WERI-Rb-1 (cell line): Measurements from ENCODE around the gene PURA.
A peak's percentile ranks its signal among the peaks of the same experiment; 100 is the strongest.

Experiments
- DNase-seq: peaks from one replicate; pipeline ENCODE4 v3.0.0-alpha.2; 2020
- H3K27ac ChIP-seq: fragments of 250-450 bp; sonication (Bioruptor Pico); 2 replicates; pipeline ENCODE4 v1.5.1; 2020; ENCODE audit warnings: mild to moderate bottlenecking, moderate library complexity
- H3K27me3 ChIP-seq: fragments of 250-450 bp; sonication (Bioruptor Pico); 2 replicates; pipeline ENCODE4 v1.5.1; 2021; ENCODE audit warnings: mild to moderate bottlenecking, low read depth, moderate library complexity; ENCODE audit not compliant: insufficient read depth, severe bottlenecking
- H3K36me3 ChIP-seq: fragments of 250-450 bp; sonication (Bioruptor Pico); 2 replicates; pipeline ENCODE4 v1.5.1; 2020; ENCODE audit warnings: mild to moderate bottlenecking, moderate library complexity
- H3K4me3 ChIP-seq: 2 replicates; pipeline ENCODE4 v1.5.1; 2011; ENCODE audit warnings: low read depth, mild to moderate bottlenecking, control low read depth, low read length
- H3K9me3 ChIP-seq: fragments of 250-450 bp; sonication (Bioruptor Pico); 2 replicates; pipeline ENCODE4 v1.5.1; 2021; ENCODE audit warnings: mild to moderate bottlenecking, moderate library complexity; ENCODE audit not compliant: severe bottlenecking
- CTCF ChIP-seq: IDR thresholded peaks from 2 replicates; pipeline ENCODE4 v1.5.1; 2011; ENCODE audit warnings: low read depth, mild to moderate bottlenecking, control low read depth, inconsistent platforms, low read length

The PURA gene

DNA sequence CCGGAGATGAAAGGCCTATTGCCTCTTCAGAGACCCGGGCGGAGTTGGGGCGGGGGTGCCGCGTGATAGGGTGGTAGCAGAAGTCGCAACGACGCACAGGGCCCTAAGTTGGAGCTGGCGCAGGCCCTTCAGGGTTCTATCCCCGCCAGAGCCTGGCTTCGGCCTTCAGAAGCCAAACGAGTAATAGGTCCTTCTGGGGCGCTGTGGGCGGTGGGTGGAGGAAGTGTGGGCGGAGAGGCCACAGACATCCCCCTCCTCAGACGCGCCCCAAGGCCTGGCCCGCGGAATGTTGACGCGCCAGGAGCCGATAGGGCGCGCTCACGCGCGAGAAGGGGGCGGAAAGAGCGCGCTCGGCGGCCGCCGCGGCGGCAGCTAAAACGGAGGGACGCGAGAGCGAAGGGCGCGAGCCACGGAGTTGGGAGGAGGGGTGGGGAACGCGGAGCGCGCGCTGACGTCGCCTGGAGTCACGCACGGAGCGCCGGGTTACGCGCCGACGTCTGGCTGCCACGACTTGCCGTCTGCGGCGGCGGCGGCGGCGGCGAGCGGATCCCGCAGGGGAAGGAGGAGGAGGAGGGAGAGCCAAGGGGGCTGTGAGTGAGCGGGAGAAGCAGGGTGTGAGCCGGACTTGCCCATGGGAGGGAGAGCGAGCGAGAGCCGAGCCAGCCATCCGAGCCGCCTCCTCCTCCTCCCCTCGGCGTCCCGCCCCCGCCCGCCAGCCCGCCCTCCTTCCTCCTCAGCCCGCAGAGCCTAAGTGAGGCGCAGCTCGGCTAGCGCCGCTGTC, 6.4 kb upstream of the PURA start:
- peak overlapping the region; percentile 97 for H3K27ac ChIP-seq
- no peaks in the 10 kb centered on the region for H3K9me3 ChIP-seq
- peak; percentile 96 for DNase-seq
- no peaks in the 10 kb centered on the region for H3K27me3 ChIP-seq
- H3K36me3 ChIP-seq: no peaks in the 10 kb centered on the region
- H3K4me3 ChIP-seq: peak overlapping the region; percentile 68
- peak; percentile 25; the same call in 1 of the 2 replicates for TF ChIP-seq CTCF

DNA sequence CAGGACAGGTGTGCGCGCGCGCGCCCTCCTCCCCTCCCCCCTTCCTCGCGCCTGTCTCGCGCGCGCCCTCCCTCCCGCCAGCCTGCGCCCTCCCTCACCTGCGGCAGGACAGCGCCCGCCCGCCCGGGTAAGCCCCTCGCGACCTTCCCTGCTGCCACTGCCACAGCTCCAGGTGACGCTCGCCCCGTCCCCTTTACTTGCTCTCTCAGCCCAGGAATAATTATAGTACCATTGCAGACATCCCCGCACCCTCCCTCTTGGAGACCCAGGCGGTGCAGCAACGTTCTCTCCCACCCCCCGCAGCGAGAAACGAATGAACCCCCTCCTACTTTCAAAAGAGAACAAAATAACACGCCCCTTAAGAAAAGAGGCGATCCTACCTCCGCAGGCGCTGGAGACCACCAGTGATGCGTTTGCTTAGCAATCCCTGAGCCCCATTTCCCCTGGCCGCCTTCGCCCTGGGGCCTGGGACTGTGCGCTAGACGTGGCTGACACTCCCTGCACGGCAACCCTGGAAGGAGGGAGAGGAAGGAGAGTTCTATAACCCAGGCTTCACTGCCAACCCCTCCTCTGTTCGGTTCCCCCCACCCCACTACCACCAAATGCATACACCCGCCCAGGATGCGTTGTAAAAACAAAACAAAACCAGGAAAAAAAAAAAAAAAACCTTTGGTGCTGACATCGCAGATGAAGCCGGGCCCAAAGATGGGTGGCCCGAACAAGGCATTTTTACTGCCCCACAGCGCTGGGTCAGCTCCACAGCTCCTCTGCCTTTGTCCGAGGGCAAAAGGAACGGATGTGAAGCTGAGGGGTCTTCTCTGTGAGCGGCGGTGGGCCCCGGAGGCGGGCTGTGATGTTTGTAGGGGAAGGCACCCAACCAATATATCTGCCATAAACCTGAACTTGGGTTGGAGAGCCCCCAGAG, 5.6 kb upstream of the PURA start:
- Histone ChIP-seq H3K36me3 (no peaks in the 10 kb centered on the region), H3K9me3 (no peaks in the 10 kb centered on the region), H3K27ac (peak overlapping the region; percentile 97), H3K27me3 (no peaks in the 10 kb centered on the region), H3K4me3 (peak overlapping the region; percentile 68)
- peak; percentile 91 for DNase-seq
- TF ChIP-seq CTCF: no peak

GRCh38 chr5:140109018-140109758, 4.7 kb upstream of the PURA start:
- Histone ChIP-seq H3K36me3 (no peaks in the 10 kb centered on the region; the same call in 1 of the 2 replicates), H3K9me3 (no peaks in the 10 kb centered on the region), H3K27ac (peak overlapping the region; percentile 97), H3K4me3 (peak overlapping the region; percentile 68), H3K27me3 (no peaks in the 10 kb centered on the region)
- DNase-seq: no peak
- TF ChIP-seq CTCF: no peak

GRCh38 chr5:140109759-140110645, 3.9 kb upstream of the PURA start:
- peaks cover 8% of the 10 kb centered on the region for H3K36me3 ChIP-seq
- DNase-seq: no peak
- H3K9me3 ChIP-seq: no peaks in the 10 kb centered on the region
- H3K27ac ChIP-seq: peak overlapping the region; percentile 97
- no peaks in the 10 kb centered on the region for H3K27me3 ChIP-seq
- peak overlapping the region; percentile 68 for H3K4me3 ChIP-seq
- no peak for TF ChIP-seq CTCF

- DNase-seq: no peak
- no peak for TF ChIP-seq CTCF
- no peaks in the 10 kb centered on the region for H3K27me3 ChIP-seq
- no peaks in the 10 kb centered on the region for H3K9me3 ChIP-seq
- peak overlapping the region; percentile 26 for H3K4me3 ChIP-seq
- peak overlapping the region; percentile 97 for H3K27ac ChIP-seq
- peaks cover 14% of the 10 kb centered on the region for H3K36me3 ChIP-seq
Measured at GRCh38 chr5:140110646-140110957, 3.3 kb upstream of the PURA start.
